HG03103 (cell line): ENCODE measurements around the gene EIF2S3.
A peak's percentile ranks its signal among the peaks of the same experiment; 100 is the strongest.
"Not testable (repeated sequence)": the region's sequence is repeated elsewhere in the genome, so short reads cannot be mapped to it uniquely, and the experiment has no call there.

Experiments used
- ATAC-seq: cut with Tn5 transposase; IDR thresholded peaks from one replicate; pipeline ENCODE4 v1.9.1; 2021; ENCODE audit warnings: low read depth; ENCODE audit not compliant: unreplicated experiment

The EIF2S3 gene

GRCh38 chrX:24046060-24046459 is 8.7 kb upstream of the EIF2S3 start:
- not testable (repeated sequence) for ATAC-seq

GRCh38 chrX:24049643-24050042 is 5.1 kb upstream of the EIF2S3 start:
- not testable (repeated sequence) for ATAC-seq

GRCh38 chrX:24050522-24051318 is 4.0 kb upstream of the EIF2S3 start:
- not testable (repeated sequence) for ATAC-seq

GRCh38 chrX:24055043-24055356 is 244 bp downstream of the EIF2S3 start:
- ATAC-seq, result peak; percentile 7

GRCh38 chrX:24063488-24063887 is 8.7 kb downstream of the EIF2S3 start:
- ATAC-seq, result no peak

- ATAC-seq, result no peak
Measured at GRCh38 chrX:24069877-24070276, 15.1 kb downstream of the EIF2S3 start.

- ATAC-seq, result no peak
Measured at GRCh38 chrX:24079411-24079810, 24.7 kb downstream of the EIF2S3 start.

GRCh38 chrX:24080245-24080644 is 25.5 kb downstream of the EIF2S3 start:
- not testable (repeated sequence) for ATAC-seq

- no peak for ATAC-seq
Measured at GRCh38 chrX:24080704-24081103, 25.9 kb downstream of the EIF2S3 start.

GRCh38 chrX:24081661-24082154 is 27.0 kb downstream of the EIF2S3 start:
- no peak for ATAC-seq

GRCh38 chrX:24082447-24082846 is 27.7 kb downstream of the EIF2S3 start:
- ATAC-seq, result no peak

GRCh38 chrX:24085101-24085500 is 30.3 kb downstream of the EIF2S3 start:
- no peak for ATAC-seq

- ATAC-seq, result no peak
Measured at GRCh38 chrX:24090300-24091200, 35.8 kb downstream of the EIF2S3 start.

GRCh38 chrX:24093746-24094145 is 39.0 kb downstream of the EIF2S3 start:
- ATAC-seq, result no peak

- no peak for ATAC-seq
Measured at GRCh38 chrX:24097741-24098260, 43.0 kb downstream of the EIF2S3 start.

GRCh38 chrX:24098932-24099331 is 44.2 kb downstream of the EIF2S3 start:
- ATAC-seq, result no peak

- no peak for ATAC-seq
Measured at GRCh38 chrX:24099394-24099793, 44.6 kb downstream of the EIF2S3 start.

GRCh38 chrX:24100713-24101112 is 46.0 kb downstream of the EIF2S3 start:
- ATAC-seq, result no peak

- no peak for ATAC-seq
Measured at GRCh38 chrX:24110069-24110468, 55.3 kb downstream of the EIF2S3 start.

GRCh38 chrX:24113181-24113580 is 58.4 kb downstream of the EIF2S3 start:
- ATAC-seq, result no peak

GRCh38 chrX:24117258-24117657 is 62.5 kb downstream of the EIF2S3 start:
- no peak for ATAC-seq
